BE2C (cell line): ENCODE results near the gene FYN.
"Not testable (repeated sequence)": the region's sequence is repeated elsewhere in the genome, so short reads cannot be mapped to it uniquely, and the experiment has no call there.

Experiments
- DNase-seq: peaks from one replicate; pipeline ENCODE4 v3.0.0-alpha.2; 2020
- H3K27me3 ChIP-seq: fragments of 250-450 bp; sonication (Bioruptor Pico); 2 replicates; pipeline ENCODE4 v1.5.1; 2020; ENCODE audit warnings: mild to moderate bottlenecking
- H3K36me3 ChIP-seq: fragments of 250-450 bp; sonication (Bioruptor Pico); 2 replicates; pipeline ENCODE4 v1.5.1; 2020; ENCODE audit warnings: mild to moderate bottlenecking
- H3K4me1 ChIP-seq: fragments of 250-450 bp; sonication (Bioruptor Pico); 2 replicates; pipeline ENCODE4 v1.5.1; 2020
- H3K4me3 ChIP-seq: 2 replicates; pipeline ENCODE4 v1.5.1; 2011; ENCODE audit warnings: low read depth, low read length
- H3K9me3 ChIP-seq: fragments of 250-450 bp; sonication (Bioruptor Pico); 2 replicates; pipeline ENCODE4 v1.5.1; 2020
- CTCF ChIP-seq: IDR thresholded peaks from 2 replicates; pipeline ENCODE4 v1.5.1; 2012; ENCODE audit warnings: mild to moderate bottlenecking, low read depth, low read length

The FYN gene

GRCh38 chr6:111914617-111915016 lies 41.4 kb upstream of the FYN start:
- Histone ChIP-seq H3K4me1 (no peaks in the 10 kb centered on the region), H3K4me3 (no peak overlapping the region), H3K27me3 (no peaks in the 10 kb centered on the region), H3K36me3 (no peaks in the 10 kb centered on the region), H3K9me3 (no peaks in the 10 kb centered on the region)
- no peak for DNase-seq
- no peak for TF ChIP-seq CTCF

GRCh38 chr6:111912904-111913303 lies 39.7 kb upstream of the FYN start:
- H3K9me3 ChIP-seq: no peaks in the 10 kb centered on the region
- no peaks in the 10 kb centered on the region for H3K4me1 ChIP-seq
- no peak for TF ChIP-seq CTCF
- H3K27me3 ChIP-seq: no peaks in the 10 kb centered on the region
- no peaks in the 10 kb centered on the region for H3K36me3 ChIP-seq
- H3K4me3 ChIP-seq: no peak overlapping the region
- DNase-seq: no peak

- no peak for DNase-seq
- H3K9me3 ChIP-seq: no peaks in the 10 kb centered on the region
- TF ChIP-seq CTCF: no peak
- H3K36me3 ChIP-seq: no peaks in the 10 kb centered on the region
- no peaks in the 10 kb centered on the region for H3K27me3 ChIP-seq
- no peak overlapping the region for H3K4me3 ChIP-seq
- no peaks in the 10 kb centered on the region for H3K4me1 ChIP-seq
Observed at GRCh38 chr6:111911428-111911827, 38.2 kb upstream of the FYN start.

- Histone ChIP-seq H3K4me3 (no peak overlapping the region), H3K9me3 (no peaks in the 10 kb centered on the region), H3K27me3 (no peaks in the 10 kb centered on the region), H3K36me3 (no peaks in the 10 kb centered on the region), H3K4me1 (no peaks in the 10 kb centered on the region)
- DNase-seq: no peak
- TF ChIP-seq CTCF: no peak
Observed at GRCh38 chr6:111909238-111909637, 36.0 kb upstream of the FYN start.

- not testable (repeated sequence) for H3K4me3 ChIP-seq, H3K36me3 ChIP-seq, DNase-seq, H3K27me3 ChIP-seq, H3K9me3 ChIP-seq, H3K4me1 ChIP-seq
Observed at GRCh38 chr6:111908365-111908764, 35.1 kb upstream of the FYN start.

- Histone ChIP-seq H3K4me1 (no peaks in the 10 kb centered on the region), H3K27me3 (no peaks in the 10 kb centered on the region), H3K9me3 (no peaks in the 10 kb centered on the region), H3K36me3 (no peaks in the 10 kb centered on the region), H3K4me3 (no peak overlapping the region)
- no peak for DNase-seq
- TF ChIP-seq CTCF: no peak
Observed at GRCh38 chr6:111900735-111901134, 27.5 kb upstream of the FYN start.

- no peaks in the 10 kb centered on the region for H3K4me1 ChIP-seq
- H3K4me3 ChIP-seq: no peak overlapping the region
- no peaks in the 10 kb centered on the region for H3K9me3 ChIP-seq
- TF ChIP-seq CTCF: no peak
- H3K36me3 ChIP-seq: no peaks in the 10 kb centered on the region
- no peaks in the 10 kb centered on the region for H3K27me3 ChIP-seq
- DNase-seq: no peak
Observed at GRCh38 chr6:111899531-111899930, 26.3 kb upstream of the FYN start.
